GM06990 (cell line): ENCODE measurements around the gene UST.

Experiments
- DNase-seq: peaks from one replicate; pipeline ENCODE4 v3.0.0-alpha.2; 2011; ENCODE audit not compliant: insufficient read length; ENCODE audit errors: extremely low read depth
- H3K27me3 ChIP-seq: replicated peaks from 2 replicates; pipeline ENCODE4 v1.6.0; 2011; ENCODE audit warnings: low read length; ENCODE audit not compliant: control insufficient read depth, insufficient read depth
- H3K36me3 ChIP-seq: 2 replicates; pipeline ENCODE4 v1.5.1; 2011; ENCODE audit warnings: low read length; ENCODE audit not compliant: control insufficient read depth, insufficient read depth
- H3K4me3 ChIP-seq: replicated peaks from 2 replicates; pipeline ENCODE4 v1.5.1; 2011; ENCODE audit warnings: low read depth, mild to moderate bottlenecking, control low read depth, low read length
- CTCF ChIP-seq: IDR thresholded peaks from 2 replicates; pipeline ENCODE4 v1.5.1; 2011; ENCODE audit warnings: low read length, control low read depth, mild to moderate bottlenecking, inconsistent platforms; ENCODE audit not compliant: insufficient read depth, poor library complexity, severe bottlenecking

Gene UST

GRCh38 chr6:148983101-148983761 lies 236.4 kb downstream of the UST start:
- DNase-seq, result no peak
- Histone ChIP-seq H3K36me3 (no peaks in the 10 kb centered on the region), H3K27me3 (no peaks in the 10 kb centered on the region; the same call in 1 of the 2 replicates), H3K4me3 (no peak overlapping the region)
- no peak for TF ChIP-seq CTCF

GRCh38 chr6:148983966-148984365 lies 237.1 kb downstream of the UST start:
- no peak for DNase-seq
- Histone ChIP-seq H3K4me3 (no peak overlapping the region), H3K36me3 (no peaks in the 10 kb centered on the region), H3K27me3 (no peaks in the 10 kb centered on the region; the same call in 1 of the 2 replicates)
- TF ChIP-seq CTCF, result no peak

GRCh38 chr6:148984531-148985056 lies 237.8 kb downstream of the UST start:
- Histone ChIP-seq H3K4me3 (no peak overlapping the region), H3K36me3 (no peaks in the 10 kb centered on the region), H3K27me3 (no peaks in the 10 kb centered on the region; the same call in 1 of the 2 replicates)
- TF ChIP-seq CTCF, result no peak
- no peak for DNase-seq

GRCh38 chr6:148985499-148985898 lies 238.7 kb downstream of the UST start:
- no peaks in the 10 kb centered on the region for H3K36me3 ChIP-seq
- no peak for DNase-seq
- TF ChIP-seq CTCF, result no peak
- no peak overlapping the region for H3K4me3 ChIP-seq
- no peaks in the 10 kb centered on the region; the same call in 1 of the 2 replicates for H3K27me3 ChIP-seq

- DNase-seq, result no peak
- Histone ChIP-seq H3K4me3 (no peak overlapping the region), H3K36me3 (no peaks in the 10 kb centered on the region), H3K27me3 (no peaks in the 10 kb centered on the region; the same call in 1 of the 2 replicates)
- TF ChIP-seq CTCF, result no peak
Measured at GRCh38 chr6:148986608-148987007, 239.8 kb downstream of the UST start.
